Measurements from ENCODE around the gene OR2AK2. TPM values are rescaled to one million over a fixed set of nuclear protein-coding genes. Genes with fewer than 3 reads are reported as not detected.
"Not testable (repeated sequence)": the region's sequence is repeated elsewhere in the genome, so short reads cannot be mapped to it uniquely, and the experiment has no call there.

OR2AK2 gene
- total RNA-seq, 4 donors from 2014 or later: not detected

GRCh38 chr1:247935781-247936180 is 29.3 kb upstream of the OR2AK2 start:
- in situ Hi-C loops (cut with MboI; ENCODE audit: low sequenced_read_pairs in 4 of 4) (no loop called here), intact Hi-C loops (cut with DNase I; ENCODE audit: low total_unique reads) (no loop called here)
- H3K27ac ChIP-seq: no peak overlapping the region
- ATAC-seq (no peak), DNase-seq (no peak)
- no peaks in the 10 kb centered on the region for H3K4me1 ChIP-seq
- TF ChIP-seq CTCF (IDR thresholded peaks at IDR 0.05 in 4 of 5, conservative IDR thresholded peaks at IDR 0.05 in 1 of 5) (no peak), POLR2A (IDR thresholded peaks at IDR 0.05) (no peak)
- no peaks in the 10 kb centered on the region for H3K27me3 ChIP-seq
- H3K9me3 ChIP-seq: no peaks in the 10 kb centered on the region
- H3K4me3 ChIP-seq: no peak overlapping the region
- no peaks in the 10 kb centered on the region for H3K36me3 ChIP-seq

- intact Hi-C loops (cut with DNase I; ENCODE audit: low total_unique reads) (no loop called here), in situ Hi-C loops (cut with MboI; ENCODE audit: low sequenced_read_pairs in 4 of 4) (no loop called here)
- no peak for TF ChIP-seq POLR2A (IDR thresholded peaks at IDR 0.05)
- no peak for TF ChIP-seq CTCF (IDR thresholded peaks at IDR 0.05 in 4 of 5, conservative IDR thresholded peaks at IDR 0.05 in 1 of 5)
- no peaks in the 10 kb centered on the region for H3K4me1 ChIP-seq
- DNase-seq (no peak), ATAC-seq (no peak)
- no peaks in the 10 kb centered on the region for H3K27me3 ChIP-seq
- H3K36me3 ChIP-seq: no peaks in the 10 kb centered on the region
- H3K27ac ChIP-seq: no peak overlapping the region
- no peak overlapping the region for H3K4me3 ChIP-seq
- H3K9me3 ChIP-seq: no peaks in the 10 kb centered on the region
Measured at GRCh38 chr1:247936415-247936814, 28.6 kb upstream of the OR2AK2 start.

- in situ Hi-C loops (cut with MboI; ENCODE audit: low sequenced_read_pairs in 4 of 4); H3K9me3 ChIP-seq; H3K27ac ChIP-seq; H3K36me3 ChIP-seq; intact Hi-C loops (cut with DNase I; ENCODE audit: low total_unique reads); H3K27me3 ChIP-seq; ATAC-seq; H3K4me1 ChIP-seq: not testable (repeated sequence)
- DNase-seq: peak in 1 of 2 donors; percentile 16
- TF ChIP-seq CTCF (IDR thresholded peaks at IDR 0.05 in 4 of 5, conservative IDR thresholded peaks at IDR 0.05 in 1 of 5): peak in 3 of 5 experiments; percentile 15 to 40 (median 26)
- peak overlapping the region in 1 of 4 donors; percentile 6 for H3K4me3 ChIP-seq
Measured at GRCh38 chr1:247936965-247937734, 27.9 kb upstream of the OR2AK2 start.

GRCh38 chr1:247942624-247943023 is 22.4 kb upstream of the OR2AK2 start:
- in situ Hi-C loops (cut with MboI; ENCODE audit: low sequenced_read_pairs in 4 of 4) (no loop called here), intact Hi-C loops (cut with DNase I; ENCODE audit: low total_unique reads) (no loop called here)
- H3K9me3 ChIP-seq: no peaks in the 10 kb centered on the region
- no peaks in the 10 kb centered on the region for H3K27me3 ChIP-seq
- H3K4me1 ChIP-seq: no peaks in the 10 kb centered on the region
- no peaks in the 10 kb centered on the region for H3K36me3 ChIP-seq
- no peak overlapping the region for H3K4me3 ChIP-seq
- H3K27ac ChIP-seq: no peak overlapping the region
- DNase-seq (no peak), ATAC-seq (no peak)
- TF ChIP-seq CTCF (IDR thresholded peaks at IDR 0.05 in 4 of 5, conservative IDR thresholded peaks at IDR 0.05 in 1 of 5) (no peak), POLR2A (IDR thresholded peaks at IDR 0.05) (no peak)

GRCh38 chr1:247948558-247948957 is 16.5 kb upstream of the OR2AK2 start, which contains the start of gene OR2L8:
OR2L8 (plus strand) TSS chr1:247948858; CDS start chr1:247948858, 0 bp downstream.
- Histone ChIP-seq H3K9me3 (no peaks in the 10 kb centered on the region), H3K4me1 (no peaks in the 10 kb centered on the region), H3K27ac (no peak within 1 kb of the TSS), H3K27me3 (no peaks in the 10 kb centered on the region), H3K4me3 (no peak within 1 kb of the TSS), H3K36me3 (no peaks in the 10 kb centered on the region)
- ATAC-seq (no peak), DNase-seq (no peak)
- in situ Hi-C loops (cut with MboI; ENCODE audit: low sequenced_read_pairs in 4 of 4): no loop called here
- TF ChIP-seq CTCF (IDR thresholded peaks at IDR 0.05 in 4 of 5, conservative IDR thresholded peaks at IDR 0.05 in 1 of 5) (no peak), POLR2A (IDR thresholded peaks at IDR 0.05) (no peak)
- intact Hi-C loops (cut with DNase I; ENCODE audit: low total_unique reads): no loop called here
